IMR-90 (cell line): ENCODE data around the gene MACIR. TPM values are rescaled to one million over a fixed set of nuclear protein-coding genes. Genes with fewer than 3 reads are reported as not detected.
A peak's percentile ranks its signal among the peaks of the same experiment; 100 is the strongest.

Experiments
- ATAC-seq: fragments of 200-7000 bp; cut with Tn5 transposase; 2 replicates; pipeline ENCODE4 v1.9.1; 2020; ENCODE audit warnings: low read depth, mild to moderate bottlenecking, moderate library complexity
- BruUV-seq: library from RNA; stranded (reverse); fragments of 400-500 nt; replicated peaks from 2 replicates; lab custom pipeline; 2021; lab: Mats Ljungman, UMichigan
- CTCF ChIA-PET: fragments of 300-600 bp; formaldehyde crosslinking; extraction: SDS; loops from one replicate; lab custom pipeline; 2021; ENCODE audit warnings: antibody characterized with exemption; lab: Yijun Ruan, JAX
- POLR2A ChIA-PET: fragments of 300-600 bp; sonication (Branson Sonifier 250); formaldehyde crosslinking; loops from one replicate; lab custom pipeline; 2022; ENCODE audit warnings: antibody characterized with exemption; ENCODE audit not compliant: unreplicated experiment; lab: Charles Lee
- DNase-seq: peaks from one replicate; pipeline ENCODE4 v3.0.0; 2013
- H2AFZ ChIP-seq: replicated peaks from 2 replicates; pipeline ENCODE3; 2013; ENCODE audit warnings: low read length, mild to moderate bottlenecking; ENCODE audit not compliant: poor library complexity
- H2AK5ac ChIP-seq: 2 replicates; pipeline ENCODE4 v1.6.1; 2013; ENCODE audit warnings: low read depth, low read length, inconsistent platforms
- H2AK9ac ChIP-seq: replicated peaks from 2 replicates; pipeline ENCODE3; 2013; ENCODE audit warnings: mild to moderate bottlenecking, low read depth, low read length, moderate library complexity; ENCODE audit not compliant: poor library complexity
- H2BK120ac ChIP-seq: 2 replicates; pipeline ENCODE4 v1.6.1; 2013; ENCODE audit warnings: low read depth, low read length, inconsistent platforms
- H2BK15ac ChIP-seq: 3 replicates; pipeline ENCODE4 v1.6.1; 2013; ENCODE audit warnings: low read depth, low read length, inconsistent platforms
- H2BK20ac ChIP-seq: 2 replicates; pipeline ENCODE4 v1.6.1; 2013; ENCODE audit warnings: low read depth, mild to moderate bottlenecking, inconsistent platforms, low read length, moderate library complexity
- H2BK5ac ChIP-seq: 2 replicates; pipeline ENCODE4 v1.6.1; 2013; ENCODE audit warnings: mild to moderate bottlenecking, low read depth, low read length, inconsistent platforms; ENCODE audit not compliant: poor library complexity, severe bottlenecking
- H3K14ac ChIP-seq: replicated peaks from 2 replicates; pipeline ENCODE4 v1.6.1; 2013; ENCODE audit warnings: low read depth, low read length, inconsistent platforms
- H3K18ac ChIP-seq: 2 replicates; pipeline ENCODE4 v1.6.1; 2013; ENCODE audit warnings: low read depth, low read length, control low read depth
- H3K23ac ChIP-seq: 2 replicates; pipeline ENCODE4 v1.6.1; 2013; ENCODE audit warnings: low read depth, low read length, inconsistent platforms
- H3K27ac ChIP-seq: 2 replicates; pipeline ENCODE4 v1.5.1; 2013; ENCODE audit warnings: mild to moderate bottlenecking, control low read depth, low read length; ENCODE audit not compliant: insufficient read depth
- H3K27me3 ChIP-seq: 2 replicates; pipeline ENCODE4 v1.6.1; 2013; ENCODE audit warnings: low read length; ENCODE audit not compliant: control insufficient read depth, insufficient read depth
- H3K36me3 ChIP-seq: 2 replicates; pipeline ENCODE4 v1.6.1; 2013; ENCODE audit warnings: low read length, mixed read lengths; ENCODE audit not compliant: control insufficient read depth, insufficient read depth
- H3K4ac ChIP-seq: 2 replicates; pipeline ENCODE4 v1.6.1; 2013; ENCODE audit warnings: low read depth, low read length, inconsistent platforms
- H3K4me1 ChIP-seq: 2 replicates; pipeline ENCODE4 v1.6.1; 2013; ENCODE audit warnings: low read length, mixed read lengths; ENCODE audit not compliant: control insufficient read depth, insufficient read depth
- H3K4me2 ChIP-seq: 2 replicates; pipeline ENCODE4 v1.6.1; 2013; ENCODE audit warnings: low read depth, mild to moderate bottlenecking, control low read depth, low read length, moderate library complexity
- H3K4me3 ChIP-seq: 2 replicates; pipeline ENCODE4 v1.5.1; 2013; ENCODE audit warnings: low read depth, mild to moderate bottlenecking, control low read depth, low read length, moderate library complexity; ENCODE audit not compliant: insufficient read depth
- H3K56ac ChIP-seq: 2 replicates; pipeline ENCODE4 v1.6.1; 2013; ENCODE audit warnings: low read length, inconsistent platforms; ENCODE audit not compliant: insufficient read depth; ENCODE audit errors: extremely low read depth
- H3K79me1 ChIP-seq, 2 experiments: 2 replicates each; pipeline ENCODE4 v1.6.1; 2013; ENCODE audit warnings: low read length in 2 of 2, inconsistent platforms in 1 of 2, low read depth in 1 of 2
- H3K9ac ChIP-seq: 2 replicates; pipeline ENCODE4 v1.6.1; 2013; ENCODE audit warnings: low read depth, low read length, control low read depth
- H3K9me1 ChIP-seq: 2 replicates; pipeline ENCODE4 v1.6.1; 2013; ENCODE audit warnings: low read length, inconsistent platforms; ENCODE audit not compliant: insufficient read depth
- H3K9me3 ChIP-seq: 2 replicates; pipeline ENCODE4 v1.6.1; 2013; ENCODE audit warnings: low read length; ENCODE audit not compliant: control insufficient read depth, insufficient read depth
- H4K20me1 ChIP-seq: 2 replicates; pipeline ENCODE4 v1.6.1; 2013; ENCODE audit warnings: low read length, inconsistent platforms; ENCODE audit not compliant: insufficient read depth
- H4K5ac ChIP-seq: 2 replicates; pipeline ENCODE4 v1.6.1; 2013; ENCODE audit warnings: mild to moderate bottlenecking, low read depth, low read length, control low read depth
- H4K8ac ChIP-seq, 2 experiments: 2 replicates each; pipeline ENCODE4 v1.6.1; 2013; ENCODE audit warnings: low read depth in 2 of 2, low read length in 2 of 2, control low read depth in 1 of 2, inconsistent platforms in 1 of 2
- H4K91ac ChIP-seq: 2 replicates; pipeline ENCODE4 v1.6.1; 2013; ENCODE audit warnings: low read depth, low read length, inconsistent platforms; ENCODE audit not compliant: insufficient read depth
- BHLHE40 ChIP-seq: fragments of 150-350 bp; IDR thresholded peaks from 2 replicates; pipeline ENCODE4 v1.6.1; 2016; ENCODE audit warnings: mild to moderate bottlenecking, low read depth, low read length
- CEBPB ChIP-seq: IDR thresholded peaks from 2 replicates; pipeline ENCODE4 v1.6.1; 2012; ENCODE audit warnings: low read depth, low read length, improper control_type of control experiment
- CHD1 ChIP-seq: IDR thresholded peaks from 2 replicates; pipeline ENCODE4 v1.6.1; 2012; ENCODE audit warnings: low read depth, low read length, improper control_type of control experiment
- FOS ChIP-seq: fragments of 150-350 bp; IDR thresholded peaks from 2 replicates; pipeline ENCODE4 v1.6.1; 2016; ENCODE audit warnings: low read depth, low read length
- MAFK ChIP-seq: IDR thresholded peaks from 2 replicates; pipeline ENCODE4 v1.6.1; 2012; ENCODE audit warnings: low read depth, low read length, improper control_type of control experiment
- MAZ ChIP-seq: IDR thresholded peaks from 2 replicates; pipeline ENCODE4 v1.6.1; 2012; ENCODE audit warnings: low read depth, mild to moderate bottlenecking, low read length, improper control_type of control experiment, moderate library complexity, borderline replicate concordance
- MXI1 ChIP-seq: IDR thresholded peaks from 2 replicates; pipeline ENCODE4 v1.6.1; 2012; ENCODE audit warnings: low read depth, mild to moderate bottlenecking, low read length, moderate library complexity, borderline replicate concordance
- NFE2L2 ChIP-seq: fragments of 150-350 bp; IDR thresholded peaks from 2 replicates; pipeline ENCODE4 v1.6.1; 2016; ENCODE audit warnings: low read depth, mild to moderate bottlenecking, low read length
- POLR2A ChIP-seq: IDR thresholded peaks from 2 replicates; pipeline ENCODE4 v1.6.1; 2012; ENCODE audit warnings: mild to moderate bottlenecking, low read depth, low read length
- RAD21 ChIP-seq: IDR thresholded peaks from 2 replicates; pipeline ENCODE4 v1.6.1; 2012; ENCODE audit warnings: low read length, improper control_type of control experiment
- RCOR1 ChIP-seq: IDR thresholded peaks from 2 replicates; pipeline ENCODE4 v1.6.1; 2012; ENCODE audit warnings: mild to moderate bottlenecking, low read length, improper control_type of control experiment; ENCODE audit not compliant: insufficient replicate concordance
- RFX5 ChIP-seq: IDR thresholded peaks from 2 replicates; pipeline ENCODE4 v1.8.0; 2012; ENCODE audit warnings: low read depth, mild to moderate bottlenecking, low read length, moderate library complexity
- SMC3 ChIP-seq: fragments of 150-350 bp; IDR thresholded peaks from 2 replicates; pipeline ENCODE4 v1.6.1; 2016; ENCODE audit warnings: low read depth, mild to moderate bottlenecking, antibody characterized with exemption, low read length, moderate library complexity
- WGBS, 2 experiments: methylation state at CpG; one replicate each; pipeline versions ENCODE4 v1.1.5 to v1.1.7; 2013; ENCODE audit warnings: missing lambda C conversion rate in 2 of 2; ENCODE audit not compliant: insufficient read length in 1 of 2; ENCODE audit errors: extremely low coverage in 2 of 2; 5-methylcytosine and 5-hydroxymethylcytosine counted together
- dilution Hi-C: fragments of 300-500 bp; cut with HindIII; formaldehyde crosslinking; loops from one replicate; pipeline ENCODE4 v1.14.3; 2018; ENCODE audit warnings: low sequenced_read_pairs; ENCODE audit not compliant: unreplicated experiment
- in situ Hi-C: fragments of 300-500 bp; cut with MboI; formaldehyde crosslinking; loops from 3 replicates; pipeline ENCODE4 v1.14.3; 2019; ENCODE audit warnings: low sequenced_read_pairs, inconsistent platforms, mixed read lengths
- intact Hi-C: fragments of 100-400 bp; cut with micrococcal nuclease; formaldehyde crosslinking; loops from 2 replicates; pipeline ENCODE4 v1.10.0; 2022
- polyA plus RNA-seq, 3 experiments: library from polyadenylated mRNA; depleted of rRNA; stranded (reverse); fragments of >200 nt; gene quantifications; 2 replicates each; pipeline ENCODE4 v1.2.3, GENCODE V29; 2012; ENCODE audit warnings: low replicate concordance in 1 of 3
- total RNA-seq: library from RNA; depleted of rRNA; stranded (reverse); fragments of >200 nt; gene quantifications from 2 replicates; pipeline ENCODE4 v1.2.3, GENCODE V29; 2012
- TF ChIP-seq, protein P1 (sequence below): fragments of 150-350 bp; IDR thresholded peaks from 2 replicates; pipeline ENCODE4 v1.6.1; 2016; ENCODE audit warnings: low read depth, mild to moderate bottlenecking, low read length, moderate library complexity, borderline replicate concordance
- TF ChIP-seq, protein P2 (sequence below): conservative IDR thresholded peaks from 2 replicates; pipeline ENCODE4 v1.5.1; 2012; ENCODE audit warnings: mild to moderate bottlenecking, low read depth, low read length, improper control_type of control experiment

MACIR gene
- total and polyA plus RNA-seq, 2 of the 4 experiments (the other 2 are of a cell fraction), result 11.1 to 21.3 TPM

DNA sequence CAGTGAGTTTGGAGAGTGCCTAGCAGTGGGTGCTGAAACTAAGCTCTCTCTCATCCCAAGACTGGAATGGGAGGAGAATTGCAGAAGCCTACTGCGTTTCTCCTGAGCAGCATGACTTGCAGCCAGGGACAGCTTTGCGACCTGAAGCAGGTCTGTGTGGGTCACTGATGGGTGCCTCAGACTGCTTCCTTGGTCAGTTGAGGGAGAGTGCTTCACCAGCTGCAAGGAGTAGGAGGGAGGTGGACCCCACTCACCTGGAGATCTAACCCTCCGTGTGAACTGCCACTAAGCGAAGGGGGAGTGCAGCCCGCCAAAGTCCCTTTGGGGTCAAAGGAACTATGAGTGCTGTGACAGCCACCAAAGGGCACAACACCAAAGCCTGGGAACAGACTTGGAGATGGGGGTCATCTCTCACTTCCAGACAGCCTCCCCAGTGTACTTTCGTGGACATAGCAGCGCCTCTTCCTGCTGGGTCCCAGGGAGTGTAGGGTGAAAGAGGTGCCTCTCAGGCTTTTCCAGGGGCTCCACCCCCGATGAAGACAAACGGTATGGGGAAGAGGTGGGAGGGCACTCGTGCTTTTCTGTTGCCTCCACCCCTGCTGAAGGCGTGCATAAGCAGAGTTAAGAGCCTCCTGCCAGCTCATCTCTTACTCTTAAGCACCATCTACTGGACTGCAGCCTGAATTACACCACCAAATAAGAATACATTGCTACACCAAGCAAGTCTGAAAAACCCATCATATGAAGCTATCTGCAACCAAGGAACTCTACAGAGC lies 34.3 kb upstream of the MACIR start:
- no peak overlapping the region for H2AK5ac ChIP-seq
- no CpG with 5 or more reads among the region's 11 CpGs for WGBS, 2 experiments
- no TSS peak for BruUV-seq
- H3K36me3 ChIP-seq, result no peaks in the 10 kb centered on the region
- H4K5ac ChIP-seq, result no peak overlapping the region
- POLR2A ChIA-PET, result no interaction called here
- H3K18ac ChIP-seq, result no peak overlapping the region
- H3K56ac ChIP-seq, result no peak overlapping the region
- intact Hi-C loops, result loop anchor here (1.0 to 10.0 kb wide), 3 partner anchors 180 to 688 kb away; no protein-coding TSS in a partner anchor
- H2BK15ac ChIP-seq, result no peak overlapping the region
- H2BK120ac ChIP-seq, result no peak overlapping the region
- H2BK20ac ChIP-seq, result no peak overlapping the region
- H3K27me3 ChIP-seq, result no peaks in the 10 kb centered on the region
- no peaks in the 10 kb centered on the region for H3K9me1 ChIP-seq
- in situ Hi-C loops, result no loop called here
- DNase-seq (peak; percentile 75), ATAC-seq (peak; percentile 100)
- H4K8ac ChIP-seq, result 0 out of 4 replicates have a peak overlapping the region, but pooled peaks of 1 of the 2 experiments have one; percentile 17
- H2AK9ac ChIP-seq, result peak overlapping the region; percentile 74
- no peak overlapping the region for H4K91ac ChIP-seq
- H3K9ac ChIP-seq, result no peak overlapping the region
- no peak overlapping the region for H3K14ac ChIP-seq
- H3K4me2 ChIP-seq, result no peak overlapping the region
- no peak overlapping the region for H3K4ac ChIP-seq
- H3K79me1 ChIP-seq, result no peaks in the 10 kb centered on the region
- no peak overlapping the region for H2BK5ac ChIP-seq
- no peaks in the 10 kb centered on the region for H4K20me1 ChIP-seq
- no peak overlapping the region for H3K27ac ChIP-seq
- no peak overlapping the region for H3K23ac ChIP-seq
- H3K9me3 ChIP-seq, result no peaks in the 10 kb centered on the region
- no peaks in the 10 kb centered on the region for H3K4me1 ChIP-seq
- dilution Hi-C loops, result no loop called here
- no peak overlapping the region for H3K4me3 ChIP-seq
- CTCF ChIA-PET, result interaction anchor here (0.6 to 1.9 kb wide), 16 partner anchors 8 to 250 kb away, joined by 3 to 10 read pairs (median 4); no protein-coding TSS in a partner anchor
- H2AFZ ChIP-seq, result peak overlapping the region; percentile 86
- TF ChIP-seq, protein P1, sequence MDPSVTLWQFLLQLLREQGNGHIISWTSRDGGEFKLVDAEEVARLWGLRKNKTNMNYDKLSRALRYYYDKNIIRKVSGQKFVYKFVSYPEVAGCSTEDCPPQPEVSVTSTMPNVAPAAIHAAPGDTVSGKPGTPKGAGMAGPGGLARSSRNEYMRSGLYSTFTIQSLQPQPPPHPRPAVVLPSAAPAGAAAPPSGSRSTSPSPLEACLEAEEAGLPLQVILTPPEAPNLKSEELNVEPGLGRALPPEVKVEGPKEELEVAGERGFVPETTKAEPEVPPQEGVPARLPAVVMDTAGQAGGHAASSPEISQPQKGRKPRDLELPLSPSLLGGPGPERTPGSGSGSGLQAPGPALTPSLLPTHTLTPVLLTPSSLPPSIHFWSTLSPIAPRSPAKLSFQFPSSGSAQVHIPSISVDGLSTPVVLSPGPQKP, result no peak
- TF ChIP-seq RFX5, result no peak
- no peak for TF ChIP-seq BHLHE40
- peak; percentile 64 for TF ChIP-seq SMC3
- no peak for TF ChIP-seq CHD1
- TF ChIP-seq MAFK, result no peak
- no peak for TF ChIP-seq RCOR1
- peak; percentile 37; the same call in 1 of the 2 replicates for TF ChIP-seq CEBPB
- TF ChIP-seq POLR2A, result no peak
- no peak for TF ChIP-seq NFE2L2
- TF ChIP-seq, protein P2, sequence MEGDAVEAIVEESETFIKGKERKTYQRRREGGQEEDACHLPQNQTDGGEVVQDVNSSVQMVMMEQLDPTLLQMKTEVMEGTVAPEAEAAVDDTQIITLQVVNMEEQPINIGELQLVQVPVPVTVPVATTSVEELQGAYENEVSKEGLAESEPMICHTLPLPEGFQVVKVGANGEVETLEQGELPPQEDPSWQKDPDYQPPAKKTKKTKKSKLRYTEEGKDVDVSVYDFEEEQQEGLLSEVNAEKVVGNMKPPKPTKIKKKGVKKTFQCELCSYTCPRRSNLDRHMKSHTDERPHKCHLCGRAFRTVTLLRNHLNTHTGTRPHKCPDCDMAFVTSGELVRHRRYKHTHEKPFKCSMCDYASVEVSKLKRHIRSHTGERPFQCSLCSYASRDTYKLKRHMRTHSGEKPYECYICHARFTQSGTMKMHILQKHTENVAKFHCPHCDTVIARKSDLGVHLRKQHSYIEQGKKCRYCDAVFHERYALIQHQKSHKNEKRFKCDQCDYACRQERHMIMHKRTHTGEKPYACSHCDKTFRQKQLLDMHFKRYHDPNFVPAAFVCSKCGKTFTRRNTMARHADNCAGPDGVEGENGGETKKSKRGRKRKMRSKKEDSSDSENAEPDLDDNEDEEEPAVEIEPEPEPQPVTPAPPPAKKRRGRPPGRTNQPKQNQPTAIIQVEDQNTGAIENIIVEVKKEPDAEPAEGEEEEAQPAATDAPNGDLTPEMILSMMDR, result peak; percentile 78
- TF ChIP-seq MXI1, result no peak
- TF ChIP-seq RAD21, result peak; percentile 75
- no peak for TF ChIP-seq MAZ
- TF ChIP-seq FOS, result no peak
